HG03159 (cell line): Measurements from ENCODE around the gene UVRAG.

Source experiments
- ATAC-seq: cut with Tn5 transposase; IDR thresholded peaks from one replicate; pipeline ENCODE4 v1.9.1; 2021; ENCODE audit warnings: mild to moderate bottlenecking, moderate library complexity; ENCODE audit not compliant: unreplicated experiment

UVRAG gene

DNA sequence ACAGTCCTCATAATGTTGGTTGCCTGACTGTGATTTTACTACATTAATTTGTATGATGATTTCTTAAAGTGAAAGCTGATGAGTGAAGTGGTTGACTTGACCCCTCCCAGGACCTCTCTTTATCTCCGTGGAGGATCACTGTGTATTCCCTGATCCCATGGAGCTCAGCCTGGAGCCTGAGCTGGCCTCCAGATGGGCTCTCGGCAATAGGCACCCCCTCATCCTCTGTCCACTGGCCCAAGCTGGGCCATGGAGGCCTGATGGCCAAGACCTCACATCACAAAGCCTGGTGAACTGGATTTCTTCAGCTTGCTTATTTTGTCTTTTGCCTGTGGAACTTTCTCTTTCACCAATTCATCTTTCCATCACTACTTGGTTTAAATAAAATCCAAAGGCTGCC lies 316.1 kb downstream of the UVRAG start:
- no peak for ATAC-seq

GRCh38 chr11:76131671-76132631 lies 316.9 kb downstream of the UVRAG start:
- ATAC-seq = no peak

DNA sequence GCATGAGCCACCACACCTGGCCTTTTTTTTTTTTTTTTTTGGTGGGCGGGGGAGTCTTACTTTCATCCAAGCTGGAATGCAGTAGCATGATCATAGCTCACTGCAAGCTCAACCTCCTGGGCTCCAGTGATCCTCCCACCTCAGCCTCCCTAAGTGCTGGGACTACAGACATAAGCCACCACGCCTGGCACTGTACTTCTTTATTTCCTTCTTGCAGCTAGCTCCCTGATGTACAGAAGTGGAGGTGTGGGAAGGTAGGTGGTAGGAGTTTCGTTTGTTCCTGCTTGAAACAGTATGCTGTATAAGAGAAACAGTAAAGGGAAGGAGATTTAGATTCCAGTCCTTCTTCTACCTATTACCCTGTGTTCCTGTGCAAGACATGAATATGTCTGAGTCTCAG lies 319.2 kb downstream of the UVRAG start:
- ATAC-seq = no peak

DNA sequence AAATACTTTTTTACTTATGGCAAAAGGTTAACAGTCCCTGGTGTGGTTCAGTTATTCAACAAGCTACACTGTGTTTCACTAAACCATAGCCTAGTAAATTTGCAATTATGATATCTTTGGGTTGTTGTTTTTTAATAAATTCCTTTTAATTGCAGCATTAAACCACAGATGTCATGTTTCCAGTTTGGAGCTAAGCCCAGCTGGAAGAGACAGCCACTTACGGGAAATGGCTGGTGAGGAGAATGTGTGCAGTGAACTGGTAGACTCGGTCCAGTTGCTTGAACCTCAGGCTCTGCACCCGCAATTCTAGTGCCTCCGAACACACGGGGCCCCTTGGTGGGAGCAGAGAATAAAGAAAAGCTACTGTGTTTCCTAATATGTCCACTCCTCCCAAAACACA lies 320.5 kb downstream of the UVRAG start:
- no peak for ATAC-seq

GRCh38 chr11:76139314-76139713 lies 324.3 kb downstream of the UVRAG start:
- ATAC-seq = no peak

- ATAC-seq = no peak
Measured at GRCh38 chr11:76140912-76141574, 326.0 kb downstream of the UVRAG start.

GRCh38 chr11:76141901-76142588 lies 327.0 kb downstream of the UVRAG start:
- no peak for ATAC-seq

DNA sequence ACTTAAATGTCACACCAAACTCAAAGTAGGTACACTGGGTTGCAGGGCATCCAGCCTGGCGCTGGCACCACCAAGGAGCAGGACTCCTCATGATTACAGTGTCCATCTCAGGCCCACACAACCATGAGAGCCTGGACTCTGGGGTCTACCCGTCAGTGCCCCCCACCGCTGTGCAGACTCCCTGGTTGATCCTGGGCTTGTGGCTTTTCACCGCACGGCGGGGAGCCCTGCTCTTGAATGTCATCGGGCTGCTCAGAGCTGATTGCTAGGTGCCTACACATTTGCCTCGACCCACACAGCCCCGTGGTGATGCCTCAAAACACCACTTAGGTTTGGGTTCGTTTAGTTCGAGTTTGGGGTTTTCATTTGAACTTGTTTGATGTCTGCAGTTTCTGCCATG lies 328.3 kb downstream of the UVRAG start:
- no peak for ATAC-seq

GRCh38 chr11:76147106-76147740 lies 332.2 kb downstream of the UVRAG start:
- ATAC-seq = no peak

DNA sequence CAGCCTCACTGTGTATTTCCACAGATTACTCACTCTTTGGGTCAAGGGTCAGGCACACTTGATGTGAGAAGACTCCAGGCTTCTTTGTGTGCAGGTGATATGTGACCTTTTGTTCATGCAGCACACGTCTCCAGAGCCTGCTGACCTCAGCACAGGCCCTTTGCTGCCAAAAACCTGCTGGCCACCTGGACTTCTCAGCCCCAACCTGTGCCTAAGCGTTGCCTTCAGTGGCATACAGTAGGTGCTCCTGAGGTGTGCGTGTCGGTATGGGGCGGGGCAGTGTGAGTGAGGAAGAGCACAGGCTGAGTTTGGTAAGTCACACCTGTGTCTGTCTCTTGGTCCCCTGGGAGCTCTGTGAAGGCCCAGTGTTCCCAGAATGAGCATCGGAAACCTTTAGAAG lies 333.2 kb downstream of the UVRAG start:
- ATAC-seq = no peak

GRCh38 chr11:76148941-76149613 lies 334.1 kb downstream of the UVRAG start:
- no peak for ATAC-seq

- no peak for ATAC-seq
Measured at GRCh38 chr11:76149713-76150112, 334.7 kb downstream of the UVRAG start.

DNA sequence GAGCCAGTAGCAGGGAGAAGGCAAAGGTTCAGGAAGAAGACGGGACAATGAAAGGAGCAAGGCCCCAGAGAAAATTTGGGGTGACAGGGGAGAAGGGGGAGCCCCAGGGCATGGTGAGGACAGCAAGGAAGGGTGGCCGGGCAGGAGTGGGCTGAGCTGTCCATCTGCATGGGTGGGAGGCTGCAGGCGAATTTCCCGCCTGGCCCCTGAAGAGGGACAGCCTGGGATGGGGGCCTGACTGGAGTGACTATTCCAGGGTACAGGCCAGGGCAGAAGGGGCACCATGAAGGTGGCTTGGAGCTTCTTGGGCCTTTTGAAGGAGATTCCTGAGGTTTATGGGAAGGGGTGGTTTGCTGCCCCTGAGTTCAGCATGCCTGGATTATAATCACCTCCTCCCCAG lies 335.1 kb downstream of the UVRAG start:
- no peak for ATAC-seq

DNA sequence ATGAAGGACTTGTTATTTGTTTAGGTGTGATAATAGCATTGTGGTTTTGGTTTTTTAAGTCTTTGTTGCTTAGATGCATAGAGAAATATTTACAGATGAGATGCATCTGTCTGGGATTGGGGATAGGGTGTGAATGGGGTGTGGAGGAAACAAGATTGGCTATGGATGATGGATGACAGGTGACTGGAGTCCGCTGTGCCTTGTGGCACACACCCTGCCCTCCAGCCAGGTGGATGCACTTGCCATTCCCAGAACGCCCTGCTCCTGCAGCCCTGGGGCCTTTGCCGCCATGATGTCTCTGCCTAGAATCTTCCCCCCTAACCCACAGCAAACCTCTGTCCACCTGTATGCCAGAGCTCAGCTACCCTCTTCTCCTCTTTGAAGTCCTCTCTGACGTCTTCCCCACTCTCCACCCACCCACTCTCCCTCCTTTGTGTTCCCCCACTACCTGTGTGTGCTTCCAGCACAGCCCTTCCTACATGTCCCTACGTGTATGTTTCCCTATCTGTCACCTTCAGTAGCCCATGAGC lies 336.6 kb downstream of the UVRAG start:
- ATAC-seq = no peak

- ATAC-seq = peak; percentile 65
Measured at GRCh38 chr11:76152086-76152681, 337.2 kb downstream of the UVRAG start.

GRCh38 chr11:76152741-76153570 lies 337.9 kb downstream of the UVRAG start:
- ATAC-seq = peak; percentile 52

DNA sequence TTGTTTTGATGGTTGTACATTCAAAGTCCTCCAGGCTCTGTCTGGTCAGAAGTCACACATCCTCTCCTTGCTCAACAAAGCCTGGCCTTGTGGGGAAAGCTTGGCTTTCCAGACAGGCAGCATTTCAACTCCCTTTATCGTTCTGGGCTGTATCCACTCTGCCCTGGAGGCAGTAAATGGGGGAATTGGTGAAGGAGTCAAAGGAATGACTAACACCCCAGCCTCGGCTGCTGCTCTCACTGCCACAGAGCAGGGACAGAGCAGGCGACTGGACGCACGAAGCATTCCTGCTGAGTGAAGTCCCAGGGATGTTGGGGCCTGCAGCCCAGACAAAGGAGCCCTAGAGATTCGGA lies 338.5 kb downstream of the UVRAG start:
- no peak for ATAC-seq

DNA sequence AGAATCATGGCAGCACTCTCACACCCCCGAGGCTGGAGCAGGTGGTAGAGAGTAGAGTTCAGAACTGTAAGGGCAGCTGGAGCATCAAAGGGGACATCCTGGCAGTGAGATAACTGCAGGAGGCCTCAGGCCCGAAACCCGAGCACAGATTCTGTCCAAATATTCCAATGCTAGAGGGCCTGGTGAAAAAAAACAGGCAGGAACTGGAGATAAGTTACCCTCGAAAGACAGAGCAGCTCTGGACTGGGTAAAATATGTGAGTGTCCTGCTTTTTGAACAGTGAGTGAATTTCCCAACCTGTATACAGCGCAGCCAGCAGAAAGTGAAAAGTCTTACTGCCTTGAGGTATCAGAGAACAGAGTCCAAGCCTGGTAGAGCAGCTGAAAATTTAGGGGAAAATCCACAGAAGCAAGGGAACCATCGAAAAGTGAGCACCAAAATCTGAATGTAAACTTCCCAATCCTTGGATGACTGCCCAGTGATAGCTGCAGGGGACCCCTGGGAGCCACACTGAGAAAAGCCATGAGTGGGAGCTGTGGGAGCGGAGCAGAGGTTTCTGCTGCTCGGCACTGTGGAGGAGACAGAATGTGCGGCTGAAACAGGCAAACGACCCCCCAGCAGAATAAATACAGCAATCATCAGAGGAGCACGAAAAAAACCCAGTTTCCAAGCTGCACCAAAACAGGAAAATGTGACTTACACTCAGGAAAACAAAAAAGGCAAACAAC lies 340.7 kb downstream of the UVRAG start:
- ATAC-seq = no peak
